Upper lobe of left lung (tissue), 4 donors: ENCODE data around the gene HPSE2.

Source experiments
- CTCF ChIP-seq, 6 experiments: fragments of 450-650 bp in 4 of 6; fragments of 200-600 bp in 2 of 6; sonication (generic) in 2 of 6; IDR thresholded peaks; one replicate each; pipeline ENCODE4 v1.5.1; 2016 to 2019; ENCODE audit warnings: antibody characterized with exemption in 6 of 6
- POLR2A ChIP-seq, 4 donors: fragments of 450-650 bp; IDR thresholded peaks; one replicate each; pipeline ENCODE4 v1.5.1; 2016 to 2017; ENCODE audit warnings: antibody characterized with exemption in 4 of 4, mild to moderate bottlenecking in 2 of 4
- POLR2AphosphoS5 ChIP-seq, 2 donors: sonication (generic); formaldehyde crosslinking; IDR thresholded peaks; one replicate each; pipeline ENCODE4 v1.5.1; 2017; ENCODE audit warnings: antibody characterized with exemption in 2 of 2

GRCh38 chr10:98457721-98458120 is 777.9 kb downstream of the HPSE2 start:
- TF ChIP-seq POLR2AphosphoS5 (IDR thresholded peaks at IDR 0.05) (no peak), POLR2A (IDR thresholded peaks at IDR 0.05) (no peak), CTCF (IDR thresholded peaks at IDR 0.05) (no peak)
